Measurements from ENCODE around the gene MPRIP.

Gene MPRIP

GRCh38 chr17:17227608-17228520 lies 185.6 kb downstream of the MPRIP start:
- in situ Hi-C loops (cut with MboI; ENCODE audit: low sequenced_read_pairs), result no loop called here

GRCh38 chr17:17228521-17229279 lies 186.4 kb downstream of the MPRIP start:
- in situ Hi-C loops (cut with MboI; ENCODE audit: low sequenced_read_pairs), result no loop called here

- in situ Hi-C loops (cut with MboI; ENCODE audit: low sequenced_read_pairs), result no loop called here
These were observed 187.4 kb downstream of the MPRIP start for GRCh38 chr17:17229416-17230384.

- in situ Hi-C loops (cut with MboI; ENCODE audit: low sequenced_read_pairs), result no loop called here
These were observed 189.5 kb downstream of the MPRIP start for GRCh38 chr17:17231621-17232302.

GRCh38 chr17:17232303-17232621 lies 190.0 kb downstream of the MPRIP start:
- in situ Hi-C loops (cut with MboI; ENCODE audit: low sequenced_read_pairs), result no loop called here

GRCh38 chr17:17235212-17236174 lies 193.2 kb downstream of the MPRIP start:
- in situ Hi-C loops (cut with MboI; ENCODE audit: low sequenced_read_pairs), result no loop called here

- in situ Hi-C loops (cut with MboI; ENCODE audit: low sequenced_read_pairs), result no loop called here
These were observed 194.2 kb downstream of the MPRIP start for GRCh38 chr17:17236295-17237025.

GRCh38 chr17:17237026-17237799 lies 195.0 kb downstream of the MPRIP start, which contains the start of gene FLCN:
Gene FLCN, minus strand, starts transcription at chr17:17237168. Its CDS starts 9,031 bp downstream, at chr17:17228137.
- in situ Hi-C loops (cut with MboI; ENCODE audit: low sequenced_read_pairs), result no loop called here

- in situ Hi-C loops (cut with MboI; ENCODE audit: low sequenced_read_pairs), result no loop called here
These were observed 197.6 kb downstream of the MPRIP start for GRCh38 chr17:17239832-17240231.

GRCh38 chr17:17241656-17242055 lies 199.4 kb downstream of the MPRIP start:
- in situ Hi-C loops (cut with MboI; ENCODE audit: low sequenced_read_pairs), result no loop called here

GRCh38 chr17:17242246-17242645 lies 200.0 kb downstream of the MPRIP start:
- in situ Hi-C loops (cut with MboI; ENCODE audit: low sequenced_read_pairs), result no loop called here

All from HL-60/S4 (cell line).